ENCODE results near the gene TEX13D.

The TEX13D gene

GRCh38 chrX:124348885-124349453, 16.5 kb downstream of the TEX13D start:
- DNase-seq, result no peak

- DNase-seq, result no peak
Measured at GRCh38 chrX:124354648-124355047, 22.2 kb downstream of the TEX13D start.

GRCh38 chrX:124358800-124359383, 26.4 kb downstream of the TEX13D start:
- DNase-seq, result no peak

GRCh38 chrX:124362072-124362471, 29.6 kb downstream of the TEX13D start:
- DNase-seq, result no peak

- no peak for DNase-seq
Measured at GRCh38 chrX:124362761-124363160, 30.3 kb downstream of the TEX13D start.

GRCh38 chrX:124369722-124370121, 37.3 kb downstream of the TEX13D start:
- DNase-seq, result no peak

- DNase-seq, result no peak
Measured at GRCh38 chrX:124373348-124373747, 40.9 kb downstream of the TEX13D start.

GRCh38 chrX:124378643-124379042, 46.2 kb downstream of the TEX13D start:
- DNase-seq, result no peak

GRCh38 chrX:124383354-124383753, 50.9 kb downstream of the TEX13D start:
- no peak for DNase-seq

GRCh38 chrX:124386401-124386800, 53.9 kb downstream of the TEX13D start:
- no peak for DNase-seq

Measured in hippocampal formation (tissue), 2 donors.